Kidney epithelial cell (primary cell): Measurements from ENCODE around the gene TTC29. TPM values are rescaled to one million over a fixed set of nuclear protein-coding genes. Genes with fewer than 3 reads are reported as not detected.
"Not testable (repeated sequence)": the region's sequence is repeated elsewhere in the genome, so short reads cannot be mapped to it uniquely, and the experiment has no call there.

Experiments used
- DNase-seq: peaks from one replicate; pipeline ENCODE4 v3.0.0-alpha.2; 2010; ENCODE audit warnings: low read depth
- H3K27me3 ChIP-seq: 2 replicates; pipeline ENCODE4 v1.6.0; 2011; ENCODE audit warnings: low read length; ENCODE audit not compliant: control insufficient read depth, insufficient read depth
- H3K36me3 ChIP-seq: 2 replicates; pipeline ENCODE4 v1.5.1; 2011; ENCODE audit warnings: low read length; ENCODE audit not compliant: control insufficient read depth, insufficient read depth
- H3K4me3 ChIP-seq: 2 replicates; pipeline ENCODE4 v1.5.1; 2011; ENCODE audit warnings: low read depth, mild to moderate bottlenecking, control low read depth, low read length
- total RNA-seq: library from RNA; depleted of rRNA; stranded (reverse); fragments of >200 nt; gene quantifications from 2 replicates; pipeline ENCODE4 v1.2.3, GENCODE V29; 2015
- TF ChIP-seq, protein P1 (sequence below): IDR thresholded peaks from 2 replicates; pipeline ENCODE4 v1.5.1; 2011; ENCODE audit warnings: mild to moderate bottlenecking, moderate library complexity, low read length, control low read depth, inconsistent platforms; ENCODE audit not compliant: insufficient read depth, poor library complexity, severe bottlenecking

TTC29 gene
- total RNA-seq, 1 donor from 2014 or later = 0.79 TPM

GRCh38 chr4:146762016-146762415 is 183.6 kb downstream of the TTC29 start:
- DNase-seq = no peak
- no peaks in the 10 kb centered on the region for H3K36me3 ChIP-seq
- no peaks in the 10 kb centered on the region for H3K27me3 ChIP-seq
- no peak overlapping the region for H3K4me3 ChIP-seq
- TF ChIP-seq, protein P1, sequence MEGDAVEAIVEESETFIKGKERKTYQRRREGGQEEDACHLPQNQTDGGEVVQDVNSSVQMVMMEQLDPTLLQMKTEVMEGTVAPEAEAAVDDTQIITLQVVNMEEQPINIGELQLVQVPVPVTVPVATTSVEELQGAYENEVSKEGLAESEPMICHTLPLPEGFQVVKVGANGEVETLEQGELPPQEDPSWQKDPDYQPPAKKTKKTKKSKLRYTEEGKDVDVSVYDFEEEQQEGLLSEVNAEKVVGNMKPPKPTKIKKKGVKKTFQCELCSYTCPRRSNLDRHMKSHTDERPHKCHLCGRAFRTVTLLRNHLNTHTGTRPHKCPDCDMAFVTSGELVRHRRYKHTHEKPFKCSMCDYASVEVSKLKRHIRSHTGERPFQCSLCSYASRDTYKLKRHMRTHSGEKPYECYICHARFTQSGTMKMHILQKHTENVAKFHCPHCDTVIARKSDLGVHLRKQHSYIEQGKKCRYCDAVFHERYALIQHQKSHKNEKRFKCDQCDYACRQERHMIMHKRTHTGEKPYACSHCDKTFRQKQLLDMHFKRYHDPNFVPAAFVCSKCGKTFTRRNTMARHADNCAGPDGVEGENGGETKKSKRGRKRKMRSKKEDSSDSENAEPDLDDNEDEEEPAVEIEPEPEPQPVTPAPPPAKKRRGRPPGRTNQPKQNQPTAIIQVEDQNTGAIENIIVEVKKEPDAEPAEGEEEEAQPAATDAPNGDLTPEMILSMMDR = no peak

DNA sequence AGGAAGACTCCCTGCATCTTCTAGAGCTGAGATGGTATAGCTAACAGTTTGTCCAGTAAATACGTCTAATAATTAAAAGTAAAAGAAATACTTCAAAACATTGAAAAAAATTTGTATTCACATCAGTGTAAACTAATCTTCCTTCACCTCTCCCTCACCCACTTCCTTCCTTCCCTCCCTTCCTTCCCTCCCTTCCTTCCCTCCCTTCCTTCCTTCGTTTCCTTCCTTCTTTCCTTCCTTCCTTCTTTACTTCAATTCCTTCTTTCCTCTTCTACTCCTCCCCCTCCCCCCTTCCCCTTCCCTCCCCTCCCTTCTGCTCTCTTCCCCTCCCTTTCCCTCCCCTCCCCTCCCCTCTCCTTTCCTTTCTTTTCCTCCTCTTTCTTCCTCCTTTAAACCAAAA is 203.2 kb downstream of the TTC29 start:
- Histone ChIP-seq H3K36me3 (no peaks in the 10 kb centered on the region), H3K4me3 (no peak overlapping the region), H3K27me3 (no peaks in the 10 kb centered on the region)
- TF ChIP-seq, protein P1 = no peak
- no peak for DNase-seq

DNA sequence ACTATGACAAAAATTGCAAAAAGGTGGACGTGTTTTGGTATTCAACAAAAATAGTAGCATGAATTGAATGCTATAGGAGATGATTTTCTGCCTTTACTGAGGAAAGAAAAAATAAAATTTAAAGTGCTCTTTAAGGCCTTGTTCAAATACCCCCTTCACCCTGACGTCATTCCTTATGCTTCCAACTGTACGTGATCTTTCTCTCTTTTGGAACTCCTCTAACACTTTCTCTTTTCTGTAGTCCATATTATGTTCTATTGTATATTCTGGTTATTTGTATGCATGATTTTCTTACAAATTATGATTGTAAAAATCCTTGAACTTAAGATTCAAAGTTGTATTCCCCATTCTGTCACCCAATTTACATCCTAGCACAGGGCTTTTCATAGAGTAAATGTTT is 206.5 kb downstream of the TTC29 start:
- Histone ChIP-seq H3K4me3 (no peak overlapping the region), H3K27me3 (no peaks in the 10 kb centered on the region), H3K36me3 (no peaks in the 10 kb centered on the region)
- TF ChIP-seq, protein P1 = no peak
- DNase-seq = no peak

GRCh38 chr4:146723519-146723918 is 222.1 kb downstream of the TTC29 start:
- H3K27me3 ChIP-seq, H3K36me3 ChIP-seq, H3K4me3 ChIP-seq, DNase-seq: not testable (repeated sequence)

DNA sequence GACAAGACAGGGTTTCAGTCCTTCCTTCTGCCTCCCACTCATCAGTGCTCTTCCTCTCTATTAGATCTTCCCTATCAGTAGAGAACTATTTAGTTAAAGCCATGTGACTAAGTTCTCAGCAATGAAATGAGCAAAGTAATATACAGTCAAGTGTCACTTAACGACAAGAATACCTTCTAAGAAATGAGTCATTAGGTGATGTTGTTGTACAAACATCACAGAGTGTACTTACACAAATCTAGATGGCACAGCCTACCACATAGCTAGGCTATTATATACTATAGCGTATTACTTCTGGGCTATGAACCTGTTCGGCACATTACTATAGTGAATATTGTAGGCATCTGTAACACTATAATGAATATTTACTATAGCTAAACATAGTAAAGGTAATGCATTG is 235.7 kb downstream of the TTC29 start:
- Histone ChIP-seq H3K4me3 (no peak overlapping the region), H3K36me3 (no peaks in the 10 kb centered on the region), H3K27me3 (no peaks in the 10 kb centered on the region)
- no peak for DNase-seq
- TF ChIP-seq, protein P1 = no peak

DNA sequence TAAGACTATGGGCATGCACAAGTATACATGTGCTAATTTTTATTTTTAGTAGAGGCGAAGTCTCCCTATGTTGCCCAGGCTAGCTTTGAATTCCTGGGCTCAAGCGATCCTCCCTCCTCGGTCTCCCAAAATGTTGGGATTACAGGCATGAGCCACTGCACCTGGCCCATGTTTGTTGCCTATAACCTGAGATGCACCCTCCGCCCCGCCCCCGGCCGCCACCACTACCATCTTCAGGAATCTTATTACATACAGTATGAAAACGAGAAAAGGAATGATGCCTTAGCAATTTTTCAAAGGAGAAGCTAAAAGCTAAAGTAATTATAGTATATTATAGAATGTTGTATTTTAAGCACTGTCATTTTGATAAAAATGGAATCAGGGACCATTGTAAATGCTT is 245.8 kb downstream of the TTC29 start:
- TF ChIP-seq, protein P1 = no peak
- Histone ChIP-seq H3K4me3 (no peak overlapping the region), H3K27me3 (no peaks in the 10 kb centered on the region), H3K36me3 (no peaks in the 10 kb centered on the region)
- no peak for DNase-seq
